A673 (cell line): ENCODE data around the gene IQGAP2.

ENCODE experiments used
- EZH2 ChIP-seq: fragments of 200-600 bp; sonication (generic); IDR thresholded peaks from 2 replicates; pipeline ENCODE4 v1.6.1; 2017; ENCODE audit warnings: borderline replicate concordance, low read depth, mild to moderate bottlenecking, mixed read lengths, antibody characterized with exemption, low read length; ENCODE audit not compliant: poor library complexity, severe bottlenecking
- TF ChIP-seq, protein P1 (sequence below): fragments of 300-800, 200-600 bp; sonication (generic); conservative IDR thresholded peaks from 2 replicates; pipeline ENCODE4 v1.5.1; 2017; ENCODE audit warnings: low read depth, mild to moderate bottlenecking, antibody characterized with exemption, low read length, moderate library complexity, mixed read lengths

DNA sequence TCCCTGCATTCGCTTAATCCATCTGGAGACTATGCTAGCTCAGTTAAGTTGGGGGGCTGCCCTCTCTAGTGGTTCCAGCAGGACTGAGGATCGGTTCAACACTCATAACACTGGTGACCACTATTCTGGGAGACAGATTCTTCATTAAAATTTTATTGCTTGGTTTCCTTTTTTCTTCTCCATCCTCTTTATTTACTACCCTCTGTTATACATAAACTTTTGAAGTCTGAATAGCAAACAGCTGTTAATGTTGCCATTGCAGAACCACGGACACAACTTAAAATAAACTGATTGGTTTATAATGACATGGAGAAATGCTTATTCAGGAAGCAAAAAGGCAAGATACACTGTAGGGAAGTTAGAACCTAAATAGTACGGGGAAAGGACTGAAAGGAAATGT lies 22.1 kb downstream of the IQGAP2 start:
- TF ChIP-seq, protein P1, sequence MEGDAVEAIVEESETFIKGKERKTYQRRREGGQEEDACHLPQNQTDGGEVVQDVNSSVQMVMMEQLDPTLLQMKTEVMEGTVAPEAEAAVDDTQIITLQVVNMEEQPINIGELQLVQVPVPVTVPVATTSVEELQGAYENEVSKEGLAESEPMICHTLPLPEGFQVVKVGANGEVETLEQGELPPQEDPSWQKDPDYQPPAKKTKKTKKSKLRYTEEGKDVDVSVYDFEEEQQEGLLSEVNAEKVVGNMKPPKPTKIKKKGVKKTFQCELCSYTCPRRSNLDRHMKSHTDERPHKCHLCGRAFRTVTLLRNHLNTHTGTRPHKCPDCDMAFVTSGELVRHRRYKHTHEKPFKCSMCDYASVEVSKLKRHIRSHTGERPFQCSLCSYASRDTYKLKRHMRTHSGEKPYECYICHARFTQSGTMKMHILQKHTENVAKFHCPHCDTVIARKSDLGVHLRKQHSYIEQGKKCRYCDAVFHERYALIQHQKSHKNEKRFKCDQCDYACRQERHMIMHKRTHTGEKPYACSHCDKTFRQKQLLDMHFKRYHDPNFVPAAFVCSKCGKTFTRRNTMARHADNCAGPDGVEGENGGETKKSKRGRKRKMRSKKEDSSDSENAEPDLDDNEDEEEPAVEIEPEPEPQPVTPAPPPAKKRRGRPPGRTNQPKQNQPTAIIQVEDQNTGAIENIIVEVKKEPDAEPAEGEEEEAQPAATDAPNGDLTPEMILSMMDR, result no peak
- TF ChIP-seq EZH2, result no peak
